Cardiac muscle cell (in vitro differentiated cells and primary cell): Measurements from ENCODE around the gene MAP1B. TPM values are rescaled to one million over a fixed set of nuclear protein-coding genes. Genes with fewer than 3 reads are reported as not detected.

Source experiments
- DNase-seq, 2 donors: peaks; one replicate each; pipeline versions ENCODE4 v3.0.0 to v3.0.0-alpha.2; 2010 to 2017; ENCODE audit warnings: low read depth in 1 of 2, low spot score in 1 of 2
- H3K27ac ChIP-seq: fragments of 200-600 bp; sonication (generic); 2 replicates; pipeline ENCODE4 v1.5.1; 2016
- H3K27me3 ChIP-seq: fragments of 200-600 bp; sonication (generic); 2 replicates; pipeline ENCODE4 v1.6.0; 2016; ENCODE audit warnings: control low read depth
- H3K36me3 ChIP-seq: fragments of 200-600 bp; sonication (generic); 2 replicates; pipeline ENCODE4 v1.5.1; 2016; ENCODE audit warnings: control low read depth
- H3K4me1 ChIP-seq: fragments of 200-600 bp; sonication (generic); 2 replicates; pipeline ENCODE4 v1.8.1; 2017; ENCODE audit warnings: low read depth, mild to moderate bottlenecking, mixed run types
- H3K4me3 ChIP-seq: fragments of 200-600 bp; sonication (generic); 2 replicates; pipeline ENCODE4 v1.5.1; 2016; ENCODE audit warnings: mild to moderate bottlenecking
- H3K9me3 ChIP-seq: fragments of 200-600 bp; sonication (generic); 2 replicates; pipeline ENCODE4 v1.5.1; 2017; ENCODE audit warnings: low read depth, mild to moderate bottlenecking, control low read depth
- CTCF ChIP-seq: IDR thresholded peaks from 2 replicates; pipeline ENCODE4 v1.5.1; 2012; ENCODE audit warnings: low read depth, mild to moderate bottlenecking, low read length
- polyA plus RNA-seq: library from polyadenylated mRNA; unstranded; fragments of >200 nt; fragmentation: Nextera tagmentation; extraction: Ambion mirVana; gene quantifications from 2 replicates; pipeline ENCODE4 v1.2.1, GENCODE V29; 2016
- total RNA-seq: library from RNA; depleted of rRNA; stranded (reverse); fragments of >200 nt; gene quantifications from 2 replicates; pipeline ENCODE4 v1.2.3, GENCODE V29; 2016

MAP1B gene
- total and polyA plus RNA-seq, 2 experiments from 2014 or later: 119 to 142 TPM

- no peaks in the 10 kb centered on the region for H3K4me1 ChIP-seq
- no peaks in the 10 kb centered on the region for H3K36me3 ChIP-seq
Observed at GRCh38 chr5:72214168-72214567, 106.9 kb downstream of the MAP1B start.

GRCh38 chr5:72216756-72217155 is 109.5 kb downstream of the MAP1B start:
- Histone ChIP-seq H3K4me3 (no peak overlapping the region), H3K27me3 (no peaks in the 10 kb centered on the region), H3K36me3 (peaks cover 13% of the 10 kb centered on the region), H3K27ac (no peak overlapping the region), H3K9me3 (no peaks in the 10 kb centered on the region), H3K4me1 (no peaks in the 10 kb centered on the region)
- no peak for TF ChIP-seq CTCF
- DNase-seq: no peak

More at GRCh38 chr5:72214168-72214567, 106.9 kb downstream of the MAP1B start:
- no peak for TF ChIP-seq CTCF
- Histone ChIP-seq H3K27me3 (no peaks in the 10 kb centered on the region), H3K27ac (no peak overlapping the region), H3K9me3 (no peaks in the 10 kb centered on the region), H3K4me3 (no peak overlapping the region)
- DNase-seq: no peak

- Histone ChIP-seq H3K4me1 (no peaks in the 10 kb centered on the region), H3K36me3 (peaks cover 13% of the 10 kb centered on the region), H3K4me3 (no peak overlapping the region), H3K27me3 (no peaks in the 10 kb centered on the region), H3K9me3 (no peaks in the 10 kb centered on the region), H3K27ac (no peak overlapping the region)
- TF ChIP-seq CTCF: no peak
- DNase-seq: no peak
Observed at GRCh38 chr5:72221099-72221498, 113.8 kb downstream of the MAP1B start.

- H3K4me3 ChIP-seq: no peak overlapping the region
- peaks cover 13% of the 10 kb centered on the region for H3K36me3 ChIP-seq
- H3K4me1 ChIP-seq: peaks cover 3% of the 10 kb centered on the region
- H3K9me3 ChIP-seq: no peaks in the 10 kb centered on the region
- peak in 1 of 2 donors; percentile 20 for DNase-seq
- no peaks in the 10 kb centered on the region for H3K27me3 ChIP-seq
- no peak overlapping the region for H3K27ac ChIP-seq
- no peak for TF ChIP-seq CTCF
Observed at GRCh38 chr5:72221541-72221940, 114.3 kb downstream of the MAP1B start.

- no peaks in the 10 kb centered on the region for H3K27me3 ChIP-seq
- peaks cover 13% of the 10 kb centered on the region for H3K4me1 ChIP-seq
- H3K9me3 ChIP-seq: no peaks in the 10 kb centered on the region
- peaks cover 13% of the 10 kb centered on the region for H3K36me3 ChIP-seq
- no peak for TF ChIP-seq CTCF
- DNase-seq: no peak
- H3K4me3 ChIP-seq: no peak overlapping the region
- no peak overlapping the region for H3K27ac ChIP-seq
Observed at GRCh38 chr5:72222521-72222920, 115.2 kb downstream of the MAP1B start.

GRCh38 chr5:72223371-72223770 is 116.1 kb downstream of the MAP1B start:
- H3K9me3 ChIP-seq: no peaks in the 10 kb centered on the region
- DNase-seq: no peak
- TF ChIP-seq CTCF: no peak
- no peaks in the 10 kb centered on the region for H3K27me3 ChIP-seq
- H3K27ac ChIP-seq: no peak overlapping the region
- peaks cover 21% of the 10 kb centered on the region for H3K4me1 ChIP-seq
- H3K36me3 ChIP-seq: peaks cover 13% of the 10 kb centered on the region
- no peak overlapping the region for H3K4me3 ChIP-seq
